Esophagus muscularis mucosa (tissue), 3 donors: ENCODE data around the gene CAMTA1.

Experiments used
- POLR2A ChIP-seq: fragments of 450-650 bp; IDR thresholded peaks from one replicate; pipeline ENCODE4 v1.6.1; 2017; ENCODE audit warnings: antibody characterized with exemption, moderate library complexity, mild to moderate bottlenecking, low read depth
- TF ChIP-seq, protein P1 (sequence below), 3 experiments: fragments of 200-600 bp in 2 of 3; fragments of 450-650 bp in 1 of 3; sonication (generic) in 2 of 3; IDR thresholded peaks; one replicate each; pipeline ENCODE4 v1.5.1; 2017 to 2019; ENCODE audit warnings: antibody characterized with exemption in 3 of 3, mild to moderate bottlenecking in 2 of 3, moderate library complexity in 1 of 3

DNA sequence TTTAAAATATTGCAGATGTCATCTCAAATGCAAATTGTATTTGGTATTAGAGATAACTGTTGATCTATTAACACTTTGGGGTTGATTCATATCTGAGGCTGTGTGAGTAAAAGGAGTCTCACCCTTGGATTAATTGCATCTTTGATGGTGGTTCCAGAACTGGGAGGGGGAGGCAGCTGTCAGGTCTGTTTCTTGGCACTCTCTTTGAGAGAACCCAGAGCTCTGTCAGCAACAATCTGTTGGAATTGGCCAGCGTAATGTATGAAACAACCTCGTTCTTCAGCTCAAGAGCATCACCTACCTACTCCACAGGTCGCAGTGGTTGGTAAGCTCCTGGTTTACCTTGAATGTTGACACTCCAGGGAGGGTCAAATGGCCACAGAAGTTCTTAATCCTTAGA is 424.1 kb downstream of the CAMTA1 start:
- TF ChIP-seq POLR2A, result no peak
- TF ChIP-seq, protein P1, sequence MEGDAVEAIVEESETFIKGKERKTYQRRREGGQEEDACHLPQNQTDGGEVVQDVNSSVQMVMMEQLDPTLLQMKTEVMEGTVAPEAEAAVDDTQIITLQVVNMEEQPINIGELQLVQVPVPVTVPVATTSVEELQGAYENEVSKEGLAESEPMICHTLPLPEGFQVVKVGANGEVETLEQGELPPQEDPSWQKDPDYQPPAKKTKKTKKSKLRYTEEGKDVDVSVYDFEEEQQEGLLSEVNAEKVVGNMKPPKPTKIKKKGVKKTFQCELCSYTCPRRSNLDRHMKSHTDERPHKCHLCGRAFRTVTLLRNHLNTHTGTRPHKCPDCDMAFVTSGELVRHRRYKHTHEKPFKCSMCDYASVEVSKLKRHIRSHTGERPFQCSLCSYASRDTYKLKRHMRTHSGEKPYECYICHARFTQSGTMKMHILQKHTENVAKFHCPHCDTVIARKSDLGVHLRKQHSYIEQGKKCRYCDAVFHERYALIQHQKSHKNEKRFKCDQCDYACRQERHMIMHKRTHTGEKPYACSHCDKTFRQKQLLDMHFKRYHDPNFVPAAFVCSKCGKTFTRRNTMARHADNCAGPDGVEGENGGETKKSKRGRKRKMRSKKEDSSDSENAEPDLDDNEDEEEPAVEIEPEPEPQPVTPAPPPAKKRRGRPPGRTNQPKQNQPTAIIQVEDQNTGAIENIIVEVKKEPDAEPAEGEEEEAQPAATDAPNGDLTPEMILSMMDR (IDR thresholded peaks at IDR 0.05), result no peak
